CD14-positive monocyte (primary cell): Measurements from ENCODE around the gene IRS2. TPM values are rescaled to one million over a fixed set of nuclear protein-coding genes. Genes with fewer than 3 reads are reported as not detected.

Source experiments
- DNase-seq, 3 donors: peaks; one replicate each; pipeline ENCODE4 v3.0.0-alpha.2; 2011 to 2022
- H2AFZ ChIP-seq: 2 replicates; pipeline ENCODE4 v1.6.0; 2012; ENCODE audit warnings: mild to moderate bottlenecking, low read depth, low read length, inconsistent platforms; ENCODE audit not compliant: insufficient read depth, poor library complexity, severe bottlenecking
- H3K27ac ChIP-seq, 2 donors: 1 replicate in 1 of 2; 2 replicates in 1 of 2; pipeline ENCODE4 v1.5.1; 2012 to 2013; ENCODE audit warnings: low read length in 2 of 2, control low read depth in 1 of 2, inconsistent platforms in 1 of 2, low read depth in 1 of 2, mild to moderate bottlenecking in 1 of 2
- H3K27me3 ChIP-seq, 2 donors: one replicate each; pipeline versions ENCODE4 v1.6.0 to v1.6.1; 2011 to 2013; ENCODE audit warnings: low read length in 2 of 2; ENCODE audit not compliant: control insufficient read depth in 2 of 2, insufficient read depth in 2 of 2
- H3K36me3 ChIP-seq, 2 donors: replicated peaks in 1 of 2; 1 replicate in 1 of 2; 2 replicates in 1 of 2; pipeline versions ENCODE4 v1.5.1 to v1.6.1; 2012 to 2013; ENCODE audit warnings: low read length in 2 of 2, control low read depth in 1 of 2, inconsistent platforms in 1 of 2, mild to moderate bottlenecking in 1 of 2; ENCODE audit not compliant: insufficient read depth in 2 of 2, control insufficient read depth in 1 of 2
- H3K4me1 ChIP-seq, 2 donors: 1 replicate in 1 of 2; 2 replicates in 1 of 2; pipeline versions ENCODE4 v1.5.1 to v1.6.1; 2012 to 2013; ENCODE audit warnings: low read length in 2 of 2, control low read depth in 1 of 2, inconsistent platforms in 1 of 2, mild to moderate bottlenecking in 1 of 2, moderate library complexity in 1 of 2; ENCODE audit not compliant: insufficient read depth in 2 of 2, control insufficient read depth in 1 of 2
- H3K4me2 ChIP-seq: replicated peaks from 2 replicates; pipeline ENCODE3; 2012; ENCODE audit warnings: low read length, moderate library complexity, mild to moderate bottlenecking; ENCODE audit not compliant: poor library complexity, severe bottlenecking; ENCODE audit errors: extremely low read depth
- H3K4me3 ChIP-seq, 3 experiments: fragments of 200-600 bp in 1 of 3; sonication (generic) in 1 of 3; replicated peaks in 1 of 3; 1 replicate in 2 of 3; 2 replicates in 1 of 3; pipeline ENCODE4 v1.5.1; 2011 to 2013; ENCODE audit warnings: low read length in 3 of 3, mild to moderate bottlenecking in 3 of 3, control low read depth in 2 of 3, low read depth in 2 of 3, inconsistent platforms in 1 of 3, moderate library complexity in 1 of 3
- H3K79me2 ChIP-seq: 2 replicates; pipeline ENCODE4 v1.6.0; 2012; ENCODE audit warnings: mild to moderate bottlenecking, control low read depth, inconsistent platforms, low read length, moderate library complexity; ENCODE audit not compliant: insufficient read depth
- H3K9ac ChIP-seq: 2 replicates; pipeline ENCODE4 v1.6.0; 2017; ENCODE audit warnings: low read length, mild to moderate bottlenecking; ENCODE audit not compliant: insufficient read depth, poor library complexity, severe bottlenecking
- H3K9me3 ChIP-seq, 2 donors: replicated peaks in 1 of 2; 1 replicate in 1 of 2; 2 replicates in 1 of 2; pipeline versions ENCODE4 v1.5.1 to v1.6.1; 2012 to 2013; ENCODE audit warnings: low read length in 2 of 2, control low read depth in 1 of 2; ENCODE audit not compliant: control insufficient read depth in 1 of 2, insufficient read depth in 1 of 2
- H4K20me1 ChIP-seq: 2 replicates; pipeline ENCODE4 v1.6.0; 2012; ENCODE audit warnings: mild to moderate bottlenecking, low read length, control low read depth, moderate library complexity; ENCODE audit not compliant: insufficient read depth
- H3K27ac Mint-ChIP-seq, 7 donors: one replicate each; pipeline ENCODE4 v1.8.0; 2020; ENCODE audit warnings: mild to moderate bottlenecking in 7 of 7, mixed read lengths in 7 of 7, moderate library complexity in 6 of 7, inconsistent platforms in 2 of 7
- H3K27me3 Mint-ChIP-seq, 3 donors: one replicate each; pipeline ENCODE4 v1.8.0; 2021 to 2022; ENCODE audit warnings: low read depth in 3 of 3, mild to moderate bottlenecking in 3 of 3, mixed read lengths in 3 of 3, moderate library complexity in 3 of 3, inconsistent platforms in 1 of 3
- H3K36me3 Mint-ChIP-seq, 2 donors: one replicate each; pipeline ENCODE4 v1.8.0; 2020; ENCODE audit warnings: mixed read lengths in 2 of 2, inconsistent platforms in 1 of 2, mild to moderate bottlenecking in 1 of 2
- H3K4me1 Mint-ChIP-seq: one replicate; pipeline ENCODE4 v1.8.0; 2020; ENCODE audit warnings: mild to moderate bottlenecking, mixed read lengths
- H3K4me3 Mint-ChIP-seq, 2 donors: one replicate each; pipeline ENCODE4 v1.8.0; 2020; ENCODE audit warnings: mild to moderate bottlenecking in 2 of 2, mixed read lengths in 2 of 2, moderate library complexity in 1 of 2
- H3K9me3 Mint-ChIP-seq, 7 donors: one replicate each; pipeline ENCODE4 v1.8.0; 2020 to 2022; ENCODE audit warnings: mixed read lengths in 7 of 7, mild to moderate bottlenecking in 6 of 7, moderate library complexity in 6 of 7, inconsistent platforms in 2 of 7
- WGBS: methylation state at CpG from one replicate; pipeline ENCODE4 v1.1.5; 2013; ENCODE audit warnings: missing lambda C conversion rate; ENCODE audit not compliant: insufficient coverage; 5-methylcytosine and 5-hydroxymethylcytosine counted together
- intact Hi-C, 2 donors: fragments of 100-400 bp; cut with micrococcal nuclease; formaldehyde crosslinking; loops; one replicate each; pipeline versions ENCODE4 v1.15.0 to v1.15.1; 2023
- polyA plus RNA-seq, 3 donors: library from polyadenylated mRNA; depleted of rRNA in 1 of 3; unstranded in 2 of 3; stranded (reverse) in 1 of 3; fragments of 300-500 nt in 2 of 3; fragments of >200 nt in 1 of 3; fragmentation: Illumina TruSeq in 2 of 3; gene quantifications; 1 replicate in 2 of 3; 2 replicates in 1 of 3; pipeline ENCODE4 v1.2.3, GENCODE V29; 2012 to 2021
- TF ChIP-seq, protein P1 (sequence below): fragments of 200-600 bp; IDR thresholded peaks from one replicate; pipeline ENCODE4 v1.8.0; 2022; ENCODE audit warnings: antibody characterized with exemption, mild to moderate bottlenecking

IRS2 gene
- polyA plus RNA-seq, 3 donors: 2.4 to 27.1 (median 3.5) TPM

DNA sequence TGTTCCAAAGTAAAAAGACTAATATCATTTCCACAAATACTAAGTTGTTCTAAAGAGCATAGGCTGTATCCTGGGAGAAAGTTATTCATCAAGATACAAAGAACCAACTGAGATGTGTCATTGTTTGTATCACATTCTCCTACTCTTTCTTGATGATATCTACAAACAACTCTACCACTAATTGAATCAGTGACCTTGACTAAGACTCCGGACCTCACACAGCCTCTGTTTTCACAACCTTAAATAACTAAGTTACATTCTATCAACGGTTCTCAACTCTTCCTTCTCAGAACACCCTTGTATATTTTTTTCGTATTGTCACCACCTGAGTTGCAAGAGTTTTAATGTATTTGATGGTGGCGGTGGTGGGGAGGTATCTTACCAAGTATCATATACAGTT, 12.6 kb downstream of the IRS2 start:
- H3K27ac Mint-ChIP-seq: peak overlapping the region in 1 of 7 donors; percentile 4
- Histone ChIP-seq H3K9me3 (no peaks in the 10 kb centered on the region), H4K20me1 (peaks cover 100% of the 10 kb centered on the region), H2AFZ (no peak overlapping the region), H3K27me3 (no peaks in the 10 kb centered on the region), H3K9ac (no peak overlapping the region), H3K79me2 (peaks cover 100% of the 10 kb centered on the region), H3K27ac (peak overlapping the region in 1 of 2 donors; percentile 6), H3K4me1 (peaks cover 14 to 25% of the 10 kb centered on the region in 2 donors), H3K4me2 (no peak overlapping the region), H3K36me3 (peaks cover 25 to 64% of the 10 kb centered on the region in 2 donors), H3K4me3 (no peak overlapping the region)
- peaks cover 53% of the 10 kb centered on the region for H3K4me1 Mint-ChIP-seq
- WGBS: 100% methylated on average over 1 of the region's 4 CpGs
- H3K36me3 Mint-ChIP-seq: peaks cover 42 to 71% of the 10 kb centered on the region in 2 donors
- TF ChIP-seq, protein P1, sequence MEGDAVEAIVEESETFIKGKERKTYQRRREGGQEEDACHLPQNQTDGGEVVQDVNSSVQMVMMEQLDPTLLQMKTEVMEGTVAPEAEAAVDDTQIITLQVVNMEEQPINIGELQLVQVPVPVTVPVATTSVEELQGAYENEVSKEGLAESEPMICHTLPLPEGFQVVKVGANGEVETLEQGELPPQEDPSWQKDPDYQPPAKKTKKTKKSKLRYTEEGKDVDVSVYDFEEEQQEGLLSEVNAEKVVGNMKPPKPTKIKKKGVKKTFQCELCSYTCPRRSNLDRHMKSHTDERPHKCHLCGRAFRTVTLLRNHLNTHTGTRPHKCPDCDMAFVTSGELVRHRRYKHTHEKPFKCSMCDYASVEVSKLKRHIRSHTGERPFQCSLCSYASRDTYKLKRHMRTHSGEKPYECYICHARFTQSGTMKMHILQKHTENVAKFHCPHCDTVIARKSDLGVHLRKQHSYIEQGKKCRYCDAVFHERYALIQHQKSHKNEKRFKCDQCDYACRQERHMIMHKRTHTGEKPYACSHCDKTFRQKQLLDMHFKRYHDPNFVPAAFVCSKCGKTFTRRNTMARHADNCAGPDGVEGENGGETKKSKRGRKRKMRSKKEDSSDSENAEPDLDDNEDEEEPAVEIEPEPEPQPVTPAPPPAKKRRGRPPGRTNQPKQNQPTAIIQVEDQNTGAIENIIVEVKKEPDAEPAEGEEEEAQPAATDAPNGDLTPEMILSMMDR: no peak
- intact Hi-C loops: loop anchor here in 1 of 2 donors (10.0 kb wide), 1 partner anchor 361 kb away; no protein-coding TSS in a partner anchor
- no peak for DNase-seq
- H3K9me3 Mint-ChIP-seq: no peaks in the 10 kb centered on the region
- no peaks in the 10 kb centered on the region for H3K27me3 Mint-ChIP-seq
- no peak overlapping the region for H3K4me3 Mint-ChIP-seq

DNA sequence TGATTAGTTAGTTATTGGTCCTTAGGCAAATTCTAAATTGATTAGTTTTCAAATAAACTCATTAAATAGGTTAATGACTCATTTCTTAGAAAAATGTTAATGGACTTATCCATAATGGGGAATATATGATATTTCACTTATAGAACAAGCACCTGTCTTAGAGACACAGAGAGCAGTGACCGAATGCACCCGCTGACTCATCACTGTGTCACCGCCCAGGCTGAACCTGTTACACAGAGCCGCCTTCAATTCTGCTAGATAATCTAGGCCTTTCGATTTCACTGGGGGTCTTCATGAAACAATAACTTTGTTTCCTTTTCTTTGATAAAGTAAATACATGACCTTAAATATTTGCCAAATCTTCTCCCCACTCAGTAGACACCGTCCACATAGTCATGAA, 13.1 kb downstream of the IRS2 start:
- WGBS: 93% methylated on average over 3 of the region's 6 CpGs
- H3K79me2 ChIP-seq: peaks cover 100% of the 10 kb centered on the region
- H3K27me3 ChIP-seq: no peaks in the 10 kb centered on the region
- no peak overlapping the region for H3K4me3 ChIP-seq
- H3K4me2 ChIP-seq: no peak overlapping the region
- no peak overlapping the region for H2AFZ ChIP-seq
- H3K9me3 ChIP-seq: no peaks in the 10 kb centered on the region
- Mint-ChIP-seq H3K9me3 (no peaks in the 10 kb centered on the region), H3K27ac (no peak overlapping the region), H3K4me1 (peaks cover 50% of the 10 kb centered on the region), H3K4me3 (no peak overlapping the region), H3K27me3 (no peaks in the 10 kb centered on the region), H3K36me3 (peaks cover 46 to 76% of the 10 kb centered on the region in 2 donors)
- peaks cover 25 to 69% of the 10 kb centered on the region in 2 donors for H3K36me3 ChIP-seq
- peaks cover 100% of the 10 kb centered on the region for H4K20me1 ChIP-seq
- H3K4me1 ChIP-seq: peaks cover 10 to 20% of the 10 kb centered on the region in 2 donors
- intact Hi-C loops: loop anchor here in 1 of 2 donors (10.0 kb wide), 1 partner anchor 362 kb away; no protein-coding TSS in a partner anchor
- no peak for DNase-seq
- H3K9ac ChIP-seq: no peak overlapping the region
- H3K27ac ChIP-seq: peak overlapping the region in 1 of 2 donors; percentile 6
- TF ChIP-seq, protein P1: no peak
